Psoas muscle (tissue), 8 donors: ENCODE results near the gene C22orf31. TPM values are rescaled to one million over a fixed set of nuclear protein-coding genes. Genes with fewer than 3 reads are reported as not detected.

ENCODE experiments used
- ATAC-seq, 4 donors: fragments of 200-7000 bp; cut with Tn5 transposase; one replicate each; pipeline ENCODE4 v1.9.1; 2020; ENCODE audit warnings: moderate library complexity in 3 of 4, mild to moderate bottlenecking in 2 of 4
- DNase-seq, 2 donors: peaks; one replicate each; pipeline ENCODE4 v3.0.0-alpha.2; 2020
- H3K27ac ChIP-seq: fragments of 200-600 bp; one replicate; pipeline ENCODE4 v1.8.0; 2022
- H3K27me3 ChIP-seq, 3 donors: fragments of 200-600 bp in 1 of 3; one replicate each; pipeline versions ENCODE4 v1.6.1 to v1.8.0; 2013 to 2022; ENCODE audit warnings: low read length in 2 of 3, mild to moderate bottlenecking in 2 of 3, moderate library complexity in 1 of 3; ENCODE audit not compliant: insufficient read depth in 3 of 3
- H3K36me3 ChIP-seq, 2 donors: fragments of 200-600 bp in 1 of 2; one replicate each; pipeline versions ENCODE4 v1.6.1 to v1.8.0; 2013 to 2022; ENCODE audit warnings: low read depth in 1 of 2, mild to moderate bottlenecking in 1 of 2, moderate library complexity in 1 of 2; ENCODE audit not compliant: insufficient read depth in 1 of 2
- H3K4me1 ChIP-seq: fragments of 200-600 bp; one replicate; pipeline ENCODE4 v1.8.0; 2022
- H3K4me3 ChIP-seq: fragments of 200-600 bp; one replicate; pipeline ENCODE4 v1.8.0; 2022; ENCODE audit warnings: mild to moderate bottlenecking
- H3K9me3 ChIP-seq: fragments of 200-600 bp; one replicate; pipeline ENCODE4 v1.8.0; 2022
- WGBS, 3 donors: extraction: QIAGEN DNeasy Blood & Tissue Kit; methylation state at CpG; one replicate each; pipeline versions ENCODE4 v1.1.6 to v1.1.7; 2013; 5-methylcytosine and 5-hydroxymethylcytosine counted together
- intact Hi-C, 2 donors: fragments of 100-400 bp; cut with DNase I; formaldehyde crosslinking; loops; one replicate each; pipeline versions ENCODE4 v1.11.0 to v1.14.2; 2022
- polyA plus RNA-seq, 3 donors: library from polyadenylated mRNA; stranded (reverse); fragments of 200-250 nt; gene quantifications; one replicate each; pipeline ENCODE4 v1.2.3, GENCODE V29; 2013
- total RNA-seq, 4 donors: library from RNA; stranded (reverse); fragmentation: NEBNext Ultra II Directional in 2 of 4; extraction: Animal tissue kit (Norgen Biotek cat#: 25700) in 2 of 4; gene quantifications; one replicate each; pipeline versions ENCODE4 v1.2.1 to v1.2.4, GENCODE V29; 2021 to 2023
- TF ChIP-seq, protein P1 (sequence below): fragments of 200-600 bp; IDR thresholded peaks from one replicate; pipeline ENCODE4 v1.8.0; 2022; ENCODE audit warnings: antibody characterized with exemption
- donor health status: healthy with polysubstance abuse.
- donor health status: DM: no; HTN: no; CAD: no; lungs with moderate emphysema.
- donor health status: Bipolar disorder and iron deficiency.
- donor health status: healthy.
- donor health status: DM: yes; HTN: yes; CAD: no.
- donor health status: DM: no; HTN: no; CAD: no.
- donor health status: DM: no; HTN: no; CAD: no.
- donor health status: DM: yes; HTN: yes; CAD: no.

C22orf31 gene
- total and polyA plus RNA-seq, 7 donors: not detected

DNA sequence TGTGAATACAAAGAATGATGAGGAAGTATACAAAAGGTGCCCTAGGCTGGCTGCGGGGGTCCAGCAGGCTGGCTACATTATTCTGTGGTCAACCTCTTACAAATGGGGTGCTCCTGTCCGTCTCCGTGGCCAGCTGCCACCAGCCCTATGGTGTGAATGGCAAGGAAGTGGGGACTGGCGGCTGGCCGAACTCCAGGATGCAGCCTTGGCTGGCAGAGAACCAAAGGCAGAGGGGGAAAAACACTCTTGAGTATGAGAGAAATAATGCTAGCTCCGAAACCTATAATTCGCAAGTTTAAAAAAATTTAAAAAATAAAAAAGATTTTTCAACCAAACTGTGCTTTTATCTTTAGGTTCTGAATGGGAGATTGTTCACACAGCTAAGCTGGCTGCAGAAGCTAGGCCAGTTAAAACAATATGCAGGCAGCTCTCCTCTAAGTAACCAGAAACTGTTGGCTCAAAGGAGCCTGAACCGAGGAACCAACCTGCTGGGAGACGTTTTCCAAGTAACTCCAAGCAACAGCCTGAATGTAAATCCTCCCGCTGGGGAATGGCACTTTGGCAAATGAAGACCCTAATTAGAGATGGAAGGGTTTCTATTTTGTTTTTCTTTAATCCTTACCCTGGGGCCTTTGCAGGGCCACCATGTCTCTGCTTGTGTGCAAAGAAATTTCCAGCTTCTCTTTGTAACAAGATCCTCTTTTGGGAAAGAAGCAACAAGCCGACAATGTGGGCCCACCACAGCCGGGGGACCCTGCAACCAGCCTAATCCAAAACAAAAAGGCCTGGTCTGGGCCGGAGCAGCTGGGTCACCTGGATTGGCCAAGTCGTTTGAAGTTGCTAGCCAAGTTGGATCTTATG lies 50.2 kb downstream of the C22orf31 start:
- DNase-seq (no peak), ATAC-seq (peak in 1 of 4 donors; percentile 55)
- Histone ChIP-seq H3K27me3 (no peaks in the 10 kb centered on the region), H3K4me1 (peaks cover 44% of the 10 kb centered on the region), H3K4me3 (no peak overlapping the region), H3K36me3 (no peaks in the 10 kb centered on the region), H3K9me3 (no peaks in the 10 kb centered on the region), H3K27ac (no peak overlapping the region)
- intact Hi-C loops: no loop called here
- TF ChIP-seq, protein P1, sequence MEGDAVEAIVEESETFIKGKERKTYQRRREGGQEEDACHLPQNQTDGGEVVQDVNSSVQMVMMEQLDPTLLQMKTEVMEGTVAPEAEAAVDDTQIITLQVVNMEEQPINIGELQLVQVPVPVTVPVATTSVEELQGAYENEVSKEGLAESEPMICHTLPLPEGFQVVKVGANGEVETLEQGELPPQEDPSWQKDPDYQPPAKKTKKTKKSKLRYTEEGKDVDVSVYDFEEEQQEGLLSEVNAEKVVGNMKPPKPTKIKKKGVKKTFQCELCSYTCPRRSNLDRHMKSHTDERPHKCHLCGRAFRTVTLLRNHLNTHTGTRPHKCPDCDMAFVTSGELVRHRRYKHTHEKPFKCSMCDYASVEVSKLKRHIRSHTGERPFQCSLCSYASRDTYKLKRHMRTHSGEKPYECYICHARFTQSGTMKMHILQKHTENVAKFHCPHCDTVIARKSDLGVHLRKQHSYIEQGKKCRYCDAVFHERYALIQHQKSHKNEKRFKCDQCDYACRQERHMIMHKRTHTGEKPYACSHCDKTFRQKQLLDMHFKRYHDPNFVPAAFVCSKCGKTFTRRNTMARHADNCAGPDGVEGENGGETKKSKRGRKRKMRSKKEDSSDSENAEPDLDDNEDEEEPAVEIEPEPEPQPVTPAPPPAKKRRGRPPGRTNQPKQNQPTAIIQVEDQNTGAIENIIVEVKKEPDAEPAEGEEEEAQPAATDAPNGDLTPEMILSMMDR: no peak
- WGBS, 3 donors: 44 to 58% (median 46%) methylated on average over 14 of the region's 14 CpGs

DNA sequence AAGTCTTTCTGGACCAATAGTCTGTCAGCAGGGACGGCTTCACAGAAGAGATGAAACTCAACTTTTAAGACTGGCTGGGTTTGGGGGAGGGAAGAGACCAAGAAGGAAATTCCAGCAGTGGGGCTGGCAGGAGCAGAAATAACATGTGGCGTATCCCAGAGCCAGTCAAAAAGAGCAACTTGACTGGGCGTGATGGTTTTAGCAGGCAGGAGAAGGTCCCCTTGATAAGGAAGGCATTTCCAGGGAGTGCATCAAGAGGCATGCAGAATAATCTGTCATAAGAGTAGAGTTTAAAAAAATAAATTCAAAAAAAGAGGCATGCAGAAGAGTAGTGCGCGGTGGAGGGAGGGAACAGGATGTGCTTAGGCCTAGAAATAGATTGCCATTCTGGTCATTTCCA lies 52.5 kb downstream of the C22orf31 start:
- H3K36me3 ChIP-seq: no peaks in the 10 kb centered on the region
- H3K27ac ChIP-seq: no peak overlapping the region
- TF ChIP-seq, protein P1: no peak
- ATAC-seq (no peak), DNase-seq (no peak)
- intact Hi-C loops: no loop called here
- no peaks in the 10 kb centered on the region for H3K9me3 ChIP-seq
- peaks cover 52% of the 10 kb centered on the region for H3K4me1 ChIP-seq
- WGBS, 3 donors: 87 to 94% (median 88%) methylated on average over 5 of the region's 5 CpGs
- H3K4me3 ChIP-seq: no peak overlapping the region
- H3K27me3 ChIP-seq: no peaks in the 10 kb centered on the region

Other genes with a start within 250 kb of the C22orf31 start
- 1 to 10 TPM; 4.9 to 8.5 (median 7.4) TPM for gene ZNRF3, start 178.3 kb downstream of the C22orf31 start, total RNA-seq
- gene ZNRF3, start 178.3 kb downstream of the C22orf31 start, polyA plus RNA-seq: 1 to 10 TPM; 2.2 to 4.8 (median 2.4) TPM
- gene KREMEN1, start 11.2 kb upstream of the C22orf31 start, total RNA-seq: 10 to 100 TPM; 17.5 to 68.2 (median 38.0) TPM
- gene KREMEN1, start 11.2 kb upstream of the C22orf31 start, polyA plus RNA-seq: 10 to 100 TPM in 1 of 3 donors, 1 to 10 TPM in 2; 7.7 to 13.9 (median 8.8) TPM
- 1 to 10 TPM in 2 of 4 donors, under 1 TPM in 2; 0.34 to 1.3 (median 0.73) TPM for gene EMID1, start 144.1 kb upstream of the C22orf31 start, total RNA-seq
- under 1 TPM; 0.13 to 0.59 (median 0.58) TPM for gene EMID1, start 144.1 kb upstream of the C22orf31 start, polyA plus RNA-seq
- 10 to 100 TPM; 10.6 to 26.7 (median 16.2) TPM for gene RHBDD3, start 206.2 kb upstream of the C22orf31 start, total RNA-seq
- gene RHBDD3, start 206.2 kb upstream of the C22orf31 start, polyA plus RNA-seq: 10 to 100 TPM; 20.3 to 36.5 (median 32.4) TPM
- gene EWSR1, start 206.4 kb upstream of the C22orf31 start, total RNA-seq: 100 to 1,000 TPM in 3 of 4 donors, 10 to 100 TPM in 1; 78.5 to 230 (median 156) TPM
- gene EWSR1, start 206.4 kb upstream of the C22orf31 start, polyA plus RNA-seq: 100 to 1,000 TPM; 108 to 152 (median 127) TPM
- gene GAS2L1, start 244.8 kb upstream of the C22orf31 start, total RNA-seq: 1 to 10 TPM; 4.6 to 7.1 (median 5.7) TPM
- gene GAS2L1, start 244.8 kb upstream of the C22orf31 start, polyA plus RNA-seq: 10 to 100 TPM in 1 of 3 donors, 1 to 10 TPM in 2; 5.0 to 19.8 (median 5.1) TPM